Measurements from ENCODE around the gene PLA2G2C.
"Not testable (repeated sequence)": the region's sequence is repeated elsewhere in the genome, so short reads cannot be mapped to it uniquely, and the experiment has no call there.

Gene PLA2G2C, protein sequence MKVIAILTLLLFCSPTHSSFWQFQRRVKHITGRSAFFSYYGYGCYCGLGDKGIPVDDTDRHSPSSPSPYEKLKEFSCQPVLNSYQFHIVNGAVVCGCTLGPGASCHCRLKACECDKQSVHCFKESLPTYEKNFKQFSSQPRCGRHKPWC

DNA sequence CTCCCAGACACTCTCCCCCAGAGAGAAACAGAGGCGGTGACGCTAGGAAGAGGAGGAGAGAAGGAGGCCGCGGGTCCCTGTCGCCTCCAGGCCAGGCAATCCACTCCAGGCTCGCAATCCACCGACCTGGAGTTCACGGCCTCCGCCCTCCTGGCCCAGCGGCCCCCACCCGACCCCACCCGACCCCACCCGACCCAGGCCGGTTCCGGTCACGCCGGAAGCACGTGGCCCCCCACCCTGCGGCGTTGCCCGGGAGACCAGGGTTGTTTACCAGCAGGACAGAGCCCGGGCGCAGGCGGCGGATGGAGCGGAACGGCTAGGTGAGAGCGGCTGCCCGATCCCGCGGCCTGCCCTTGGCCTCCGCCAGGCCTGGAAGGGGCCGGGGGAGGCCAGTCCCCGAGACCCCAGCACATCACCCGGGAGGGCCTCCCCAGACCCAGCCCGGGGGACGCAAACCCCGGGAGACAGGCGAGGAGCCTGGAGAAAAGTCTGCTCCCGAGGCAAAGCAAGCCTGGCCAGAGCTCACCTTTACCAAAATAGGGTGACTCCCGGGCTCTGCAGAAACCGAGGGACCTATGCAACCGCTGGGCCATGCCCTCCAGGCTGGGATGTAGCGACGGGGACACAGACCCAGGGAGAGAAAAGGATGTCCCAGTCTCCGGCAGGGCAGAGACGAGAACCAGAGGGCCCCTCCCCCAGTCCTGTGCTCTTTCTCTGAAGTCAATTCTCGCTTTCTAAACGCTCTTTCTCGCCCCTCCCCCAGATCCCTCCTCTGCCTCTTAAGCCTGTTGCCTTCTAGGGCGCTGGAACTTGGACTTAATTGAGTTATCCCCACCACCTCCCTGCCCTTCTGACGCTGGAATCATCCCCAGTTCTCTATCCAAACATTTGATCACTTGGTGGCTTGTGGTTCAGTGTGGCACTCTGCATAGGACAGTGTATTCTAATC is at the start of gene PLA2G2C, which contains the start of gene UBXN10:
Gene PLA2G2C (minus strand): TSS at position 685 of the 949 bp plus-strand sequence. CDS start 9,155 bp downstream, outside the sequence.
Gene UBXN10 (plus strand): TSS at position 263 of the 949 bp plus-strand sequence. CDS start 4,466 bp downstream, outside the sequence.
- DNase-seq (ENCODE audit: extremely low spot score, insufficient read length, low read depth) (no peak), FAIRE-seq (no peak)

DNA sequence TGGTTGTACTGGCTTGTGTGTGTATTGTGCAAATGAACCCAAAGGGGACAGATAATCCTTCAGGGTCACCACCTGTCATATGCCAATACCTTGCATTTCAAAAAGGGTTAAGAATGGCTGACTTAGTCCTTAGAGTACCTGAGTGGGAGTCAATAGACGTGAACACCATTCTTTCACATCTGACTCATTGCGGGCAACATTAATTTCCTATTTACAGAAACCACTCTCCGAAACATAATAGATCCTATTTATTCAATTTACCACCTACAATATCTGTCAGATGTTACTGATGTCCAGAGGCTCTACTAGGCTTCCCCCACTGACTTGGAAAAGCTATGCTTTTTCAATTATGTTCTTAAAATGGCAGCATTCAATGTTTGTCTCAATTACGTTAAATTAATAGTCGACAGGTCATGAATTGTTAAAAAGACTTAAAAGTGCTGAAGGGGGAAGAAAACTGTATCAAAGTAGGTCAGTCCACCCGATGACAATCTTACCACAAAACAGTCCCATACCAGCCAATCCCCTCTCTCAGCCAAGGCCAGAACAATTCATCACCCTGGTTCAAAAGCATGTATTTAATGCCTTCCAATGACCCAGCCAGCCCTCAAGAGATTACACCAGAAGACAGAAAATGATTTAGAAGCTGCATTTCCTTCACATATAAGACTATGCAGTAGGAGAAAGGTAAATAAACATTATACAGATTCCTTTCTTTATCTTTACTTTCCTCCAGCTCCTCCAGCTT is 48.6 kb upstream of the PLA2G2C start:
- FAIRE-seq (no peak), DNase-seq (ENCODE audit: extremely low spot score, insufficient read length, low read depth) (no peak)

GRCh38 chr1:20233866-20234265 is 47.5 kb upstream of the PLA2G2C start:
- FAIRE-seq (no peak), DNase-seq (ENCODE audit: extremely low spot score, insufficient read length, low read depth) (no peak)

GRCh38 chr1:20233394-20233793 is 47.1 kb upstream of the PLA2G2C start:
- FAIRE-seq (peak; percentile 33), DNase-seq (ENCODE audit: extremely low spot score, insufficient read length, low read depth) (no peak)

GRCh38 chr1:20232564-20232963 is 46.2 kb upstream of the PLA2G2C start:
- not testable (repeated sequence) for DNase-seq (ENCODE audit: extremely low spot score, insufficient read length, low read depth); FAIRE-seq

GRCh38 chr1:20229171-20229570 is 42.9 kb upstream of the PLA2G2C start:
- DNase-seq (ENCODE audit: extremely low spot score, insufficient read length, low read depth) (no peak), FAIRE-seq (no peak)

DNA sequence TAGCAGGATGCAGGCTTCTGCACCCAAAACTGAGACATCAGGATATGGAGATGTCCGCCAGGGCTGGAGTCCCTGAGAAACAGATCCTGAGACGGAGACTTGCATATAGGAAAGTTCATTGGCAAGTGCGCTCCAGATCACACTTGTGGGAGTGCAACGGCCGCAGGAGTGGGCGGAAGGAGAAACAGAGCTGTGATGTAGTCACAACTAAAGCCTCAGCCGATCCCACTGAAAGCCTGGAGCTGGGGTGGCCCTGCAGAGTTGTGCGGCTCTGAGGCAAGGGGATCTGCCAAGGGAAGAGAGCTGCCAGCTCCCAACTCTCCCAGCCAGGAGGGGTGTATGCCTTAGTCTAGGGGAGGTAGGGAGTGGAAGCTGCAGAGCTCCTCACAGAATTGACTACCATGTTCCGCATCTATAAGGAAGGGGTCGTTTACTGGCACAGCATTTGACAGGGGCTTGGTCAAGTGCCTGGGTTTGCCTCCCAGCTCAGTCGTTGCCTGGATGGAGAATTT is 42.1 kb upstream of the PLA2G2C start:
- FAIRE-seq (no peak), DNase-seq (ENCODE audit: extremely low spot score, insufficient read length, low read depth) (no peak)

DNA sequence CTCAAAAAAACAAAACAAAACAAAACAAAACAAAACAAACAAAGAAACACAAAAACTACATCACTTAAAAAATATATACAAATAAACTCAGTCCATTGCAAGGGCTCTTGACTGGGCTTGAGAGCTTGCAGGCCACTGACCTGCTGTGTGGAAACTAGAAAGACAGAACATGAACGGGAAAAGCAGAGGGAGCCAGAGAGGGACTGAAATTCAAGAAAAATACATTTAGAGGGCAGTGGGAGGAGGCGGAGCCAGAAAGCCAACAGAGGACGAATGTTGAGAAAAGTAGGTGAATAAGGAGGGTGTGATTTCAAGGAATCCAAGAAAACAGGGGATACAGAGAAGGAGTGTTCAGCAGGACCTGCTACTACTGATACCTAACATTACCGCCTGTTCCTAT is 41.4 kb upstream of the PLA2G2C start:
- DNase-seq (ENCODE audit: extremely low spot score, insufficient read length, low read depth) (no peak), FAIRE-seq (no peak)

GRCh38 chr1:20224546-20224945 is 38.2 kb upstream of the PLA2G2C start:
- DNase-seq (ENCODE audit: extremely low spot score, insufficient read length, low read depth) = no peak
- FAIRE-seq = no peak

- DNase-seq (ENCODE audit: extremely low spot score, insufficient read length, low read depth) (no peak), FAIRE-seq (no peak)
Observed at GRCh38 chr1:20223551-20224419, 37.5 kb upstream of the PLA2G2C start.

DNA sequence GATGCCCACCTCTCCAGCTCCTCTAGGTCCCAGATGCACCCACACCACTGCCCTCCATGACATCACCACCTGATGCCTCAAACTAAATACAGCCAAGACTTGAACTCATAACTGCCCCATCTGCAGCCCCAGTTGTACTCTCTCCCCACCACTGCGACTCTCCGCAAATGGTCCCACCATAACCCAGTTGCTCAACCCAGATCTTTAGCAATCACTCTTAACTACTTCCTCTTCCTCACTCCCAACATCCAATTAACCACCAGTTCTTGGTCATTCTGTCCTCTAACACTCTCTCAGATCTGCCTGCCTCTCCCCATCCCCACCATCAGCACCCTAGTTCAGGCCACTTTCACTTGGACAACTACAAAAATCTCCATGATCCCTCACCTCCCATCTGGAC is 36.8 kb upstream of the PLA2G2C start:
- FAIRE-seq (no peak), DNase-seq (ENCODE audit: extremely low spot score, insufficient read length, low read depth) (no peak)

DNA sequence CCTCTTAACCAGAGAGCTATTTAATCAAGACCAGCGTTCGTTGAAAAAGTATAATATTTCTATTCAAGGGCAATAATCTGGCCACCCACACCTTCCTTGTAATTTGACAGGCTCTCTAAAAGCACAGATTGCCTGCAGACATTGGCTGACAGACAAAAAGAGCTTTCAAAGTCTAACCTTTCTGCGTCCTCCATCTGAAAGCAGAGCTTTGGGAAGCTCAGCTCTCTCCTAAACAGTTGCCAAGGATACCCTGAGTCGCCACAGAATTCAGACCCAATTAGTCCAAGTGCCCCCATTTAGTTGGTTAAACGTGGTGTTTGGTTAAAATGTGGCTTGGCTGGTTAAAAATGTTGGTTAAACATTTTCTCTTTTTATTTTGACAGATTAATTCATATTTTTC is 33.7 kb upstream of the PLA2G2C start:
- DNase-seq (ENCODE audit: extremely low spot score, insufficient read length, low read depth) (no peak), FAIRE-seq (no peak)

- not testable (repeated sequence) for FAIRE-seq; DNase-seq (ENCODE audit: extremely low spot score, insufficient read length, low read depth)
Observed at GRCh38 chr1:20219053-20219452, 32.7 kb upstream of the PLA2G2C start.

- FAIRE-seq (peak; percentile 71), DNase-seq (ENCODE audit: extremely low spot score, insufficient read length, low read depth) (peak; percentile 25)
Observed at GRCh38 chr1:20216574-20216973, 30.3 kb upstream of the PLA2G2C start.

GRCh38 chr1:20215716-20216115 is 29.4 kb upstream of the PLA2G2C start:
- DNase-seq (ENCODE audit: extremely low spot score, insufficient read length, low read depth) (no peak), FAIRE-seq (no peak)

DNA sequence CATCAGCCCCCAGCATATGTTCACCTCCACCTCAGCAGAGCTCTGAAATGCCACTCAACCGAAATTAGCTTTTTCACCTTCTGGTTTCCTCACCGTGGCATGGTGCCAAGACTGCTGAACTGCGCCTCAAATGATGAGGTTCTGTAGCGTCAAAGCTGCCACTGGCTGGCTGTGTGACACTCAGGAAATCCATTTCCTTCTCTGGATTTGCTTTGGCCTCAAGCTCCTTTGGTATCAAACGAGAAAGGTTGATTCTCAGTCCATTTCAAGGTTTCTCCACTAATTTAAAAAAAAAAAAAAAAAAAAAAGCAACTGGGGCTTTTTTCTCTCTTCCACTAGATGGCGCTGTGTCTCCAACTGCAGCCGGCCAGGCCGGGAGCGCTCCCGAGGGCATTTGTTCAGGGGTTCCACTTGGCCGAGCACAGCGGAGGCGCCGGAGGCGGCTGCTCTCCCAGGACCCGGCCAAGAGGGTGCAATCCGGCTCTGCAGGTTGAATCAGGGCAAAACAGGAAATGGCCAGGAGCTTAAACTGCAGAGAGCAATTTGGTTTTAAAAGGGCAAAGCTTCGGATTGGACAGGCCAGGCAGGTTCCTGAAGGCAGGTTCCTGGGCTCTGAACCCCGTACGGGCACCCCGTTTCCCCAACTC is 26.5 kb upstream of the PLA2G2C start:
- DNase-seq (ENCODE audit: extremely low spot score, insufficient read length, low read depth) = peak; percentile 36
- peak; percentile 85 for FAIRE-seq

GRCh38 chr1:20212085-20212684 is 25.9 kb upstream of the PLA2G2C start:
- DNase-seq (ENCODE audit: extremely low spot score, insufficient read length, low read depth) = no peak
- no peak for FAIRE-seq

- no peak for DNase-seq (ENCODE audit: extremely low spot score, insufficient read length, low read depth)
- FAIRE-seq = no peak
Observed at GRCh38 chr1:20211511-20211931, 25.2 kb upstream of the PLA2G2C start.
